Cortex of kidney (tissue), 1 donor: ENCODE results near the gene GCDH.
"Not testable (repeated sequence)": the region's sequence is repeated elsewhere in the genome, so short reads cannot be mapped to it uniquely, and the experiment has no call there.

ENCODE experiments used
- DNase-seq: peaks from one replicate; lab custom pipeline; 2025; lab: John Stamatoyannopoulos, UW

Gene GCDH

DNA sequence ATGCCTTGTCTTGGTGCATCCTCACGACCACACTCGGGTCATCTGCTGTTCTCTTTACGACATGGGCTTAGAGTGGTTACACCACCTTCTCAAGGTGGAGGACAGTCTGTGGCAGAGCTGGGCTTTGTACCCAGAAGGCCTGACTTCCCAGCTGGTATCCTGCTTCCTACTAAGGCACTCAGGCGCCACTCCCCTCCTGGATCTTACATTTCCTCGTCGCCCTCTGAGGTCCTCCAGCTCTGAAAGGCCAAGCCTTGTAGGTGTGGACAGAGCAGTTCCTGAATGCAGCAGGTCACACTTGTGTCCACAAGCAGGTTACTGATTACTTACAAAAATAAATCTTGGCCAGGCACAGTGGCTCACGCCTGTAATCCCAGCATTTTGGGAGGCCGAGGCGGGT lies 16.2 kb downstream of the GCDH start:
- DNase-seq = no peak

DNA sequence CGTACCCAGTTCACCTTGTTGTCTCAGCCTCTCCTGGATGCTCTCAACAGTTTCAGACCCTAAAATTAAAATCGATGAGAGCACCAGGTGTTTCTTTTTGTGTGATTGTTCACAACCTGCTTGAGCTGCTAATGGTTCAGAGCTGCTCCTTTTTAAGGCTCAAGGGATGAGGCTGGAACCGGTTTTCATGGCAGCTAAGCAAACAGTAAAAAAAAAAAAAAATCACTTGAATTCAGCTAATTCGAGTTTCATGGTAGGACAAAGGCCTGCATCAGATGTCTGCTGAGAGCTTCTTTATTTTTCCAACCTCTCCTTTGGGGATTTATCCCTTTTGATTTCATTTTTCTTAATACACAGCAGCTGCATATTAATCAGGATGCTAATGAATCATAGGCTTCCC lies 21.6 kb downstream of the GCDH start:
- DNase-seq = no peak

DNA sequence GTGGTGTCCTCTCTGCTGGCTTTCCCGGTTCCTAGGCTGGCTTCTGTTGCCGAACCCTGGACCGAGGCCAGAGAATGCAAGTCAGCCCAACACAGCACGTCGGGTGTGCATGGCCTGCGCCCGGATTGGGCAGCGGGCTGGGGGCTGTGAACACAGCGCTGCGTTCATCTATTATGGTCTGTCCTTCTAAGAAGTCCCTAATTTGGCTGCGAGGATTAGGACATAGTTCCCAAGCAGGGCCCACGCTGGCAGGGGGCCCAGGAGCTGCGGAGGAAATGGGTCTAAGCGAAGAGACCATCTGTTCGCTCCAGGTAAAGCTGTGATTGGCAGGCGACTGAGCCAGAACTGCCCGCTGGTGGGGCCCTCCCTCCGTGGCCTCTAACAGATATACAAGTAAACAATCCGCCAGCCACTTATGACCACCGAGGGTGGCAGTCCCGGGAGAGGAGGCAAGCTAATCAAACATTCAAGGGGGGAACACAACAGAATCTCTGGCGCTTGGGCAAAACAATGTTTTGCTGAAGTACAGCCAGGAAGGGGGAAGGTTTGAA lies 22.1 kb downstream of the GCDH start:
- DNase-seq = no peak

DNA sequence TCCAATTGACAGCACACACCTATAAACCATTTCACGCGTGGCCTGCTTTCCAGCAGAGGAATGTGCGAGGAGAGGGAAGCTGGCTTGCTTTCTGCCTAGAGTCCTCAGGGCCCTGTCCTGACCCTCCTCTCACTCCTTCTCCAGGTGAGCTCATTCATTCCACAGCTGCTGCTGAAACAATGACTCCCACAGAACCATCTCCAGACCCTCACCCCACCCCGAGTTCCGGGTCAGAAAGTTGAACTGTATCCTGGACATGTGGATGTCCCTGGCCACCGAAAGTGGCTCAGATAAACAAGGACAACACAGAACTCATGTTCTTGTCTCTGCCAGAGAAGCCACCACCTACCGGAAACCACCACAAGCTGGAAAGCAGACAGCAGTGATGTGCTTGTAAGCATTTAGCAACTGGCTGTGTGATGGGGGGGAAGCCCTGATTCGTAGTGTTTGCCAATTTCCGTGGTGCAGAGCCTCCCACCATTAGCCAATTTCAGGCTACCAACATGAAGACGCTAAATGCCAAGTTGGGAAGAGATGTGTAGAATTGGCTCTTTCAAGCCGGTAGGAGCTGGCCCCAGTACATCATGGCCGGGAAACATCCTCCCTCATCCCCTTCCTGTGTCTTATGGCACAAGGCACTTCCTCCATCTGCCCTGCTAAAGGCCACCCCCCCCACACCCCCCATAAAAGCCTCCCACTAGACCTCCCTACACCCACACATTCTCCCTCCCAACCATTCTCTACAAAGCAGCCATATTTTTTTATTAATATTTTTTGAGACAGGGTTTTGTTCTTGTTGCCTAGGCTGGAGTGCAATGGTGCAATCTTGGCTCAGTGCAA lies 23.1 kb downstream of the GCDH start:
- DNase-seq = no peak

DNA sequence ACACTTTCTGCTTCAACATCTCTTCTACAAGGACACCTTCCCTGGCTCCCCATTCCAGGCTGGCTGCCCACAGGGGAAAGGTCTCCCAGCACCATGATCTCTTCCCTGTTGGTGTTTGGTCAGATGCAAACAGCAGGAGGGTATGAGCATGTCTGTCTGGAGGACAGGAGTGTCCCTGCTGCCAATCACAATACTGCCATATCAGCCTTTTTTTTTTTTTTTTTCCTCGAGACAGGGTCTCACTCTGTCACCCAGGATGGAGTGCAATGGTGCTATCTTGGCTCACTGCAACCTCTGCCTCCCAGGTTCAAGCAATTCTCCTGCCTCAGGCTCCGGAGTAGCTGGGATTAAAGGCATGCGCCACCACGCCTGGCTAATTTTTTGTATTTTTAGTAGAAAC lies 24.9 kb downstream of the GCDH start:
- DNase-seq = not testable (repeated sequence)

DNA sequence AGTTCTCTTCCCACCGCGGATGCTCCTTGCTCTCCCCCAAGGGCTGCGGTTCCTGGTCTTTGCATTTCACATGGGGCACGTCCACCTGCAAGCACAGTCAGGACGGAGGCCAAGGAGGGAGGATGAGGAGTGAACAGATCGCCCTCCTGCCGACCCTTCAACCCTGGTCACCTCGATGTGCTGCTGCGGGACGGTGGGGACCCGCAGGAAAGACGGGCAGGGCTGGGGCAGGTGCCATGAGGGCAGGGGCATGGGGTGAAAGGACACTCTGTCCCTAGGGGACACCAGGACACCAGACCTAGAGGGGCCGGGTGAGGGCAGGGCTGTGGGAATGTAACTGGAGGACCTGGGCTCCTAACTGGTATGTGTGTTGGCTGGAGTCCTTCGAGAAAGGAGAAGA lies 27.3 kb downstream of the GCDH start:
- DNase-seq = no peak

DNA sequence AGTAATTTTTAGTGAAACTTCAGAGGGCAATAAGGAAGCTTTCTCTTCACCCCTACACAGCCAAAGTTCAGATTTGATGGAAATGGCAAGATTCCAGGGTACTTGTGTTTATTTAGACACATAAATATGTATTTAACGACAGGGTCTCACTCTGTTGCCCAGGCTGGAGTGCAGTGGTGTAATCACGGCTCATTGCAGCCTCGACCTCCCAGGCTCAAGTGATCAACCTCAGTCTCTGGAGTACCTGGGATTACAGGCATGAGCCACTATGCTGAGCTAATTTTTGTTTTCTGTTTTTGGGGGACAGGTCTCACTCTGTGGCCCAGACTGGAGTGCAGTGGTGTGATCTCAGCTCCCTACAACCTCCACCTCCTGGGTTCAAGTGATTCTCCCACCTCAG lies 30.1 kb downstream of the GCDH start:
- DNase-seq = no peak

DNA sequence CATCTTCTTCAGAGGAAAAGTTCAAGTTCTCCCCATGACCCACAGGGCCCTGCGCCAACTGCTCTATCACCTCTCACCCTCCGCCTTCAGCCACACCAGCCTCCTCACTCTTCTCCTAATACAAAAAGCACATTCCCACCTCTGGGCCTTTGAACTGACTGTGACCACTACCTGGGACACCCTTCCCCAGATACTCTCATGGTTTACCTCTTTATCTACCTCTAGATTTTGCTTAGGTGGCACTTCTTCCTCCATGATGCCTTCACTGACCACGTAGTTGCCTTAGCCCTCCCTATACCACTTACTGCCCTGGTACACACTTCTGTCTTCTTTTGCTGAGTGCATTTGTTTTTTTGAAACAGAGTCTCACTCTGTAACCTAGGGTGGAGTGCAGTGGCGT lies 32.0 kb downstream of the GCDH start:
- no peak for DNase-seq

DNA sequence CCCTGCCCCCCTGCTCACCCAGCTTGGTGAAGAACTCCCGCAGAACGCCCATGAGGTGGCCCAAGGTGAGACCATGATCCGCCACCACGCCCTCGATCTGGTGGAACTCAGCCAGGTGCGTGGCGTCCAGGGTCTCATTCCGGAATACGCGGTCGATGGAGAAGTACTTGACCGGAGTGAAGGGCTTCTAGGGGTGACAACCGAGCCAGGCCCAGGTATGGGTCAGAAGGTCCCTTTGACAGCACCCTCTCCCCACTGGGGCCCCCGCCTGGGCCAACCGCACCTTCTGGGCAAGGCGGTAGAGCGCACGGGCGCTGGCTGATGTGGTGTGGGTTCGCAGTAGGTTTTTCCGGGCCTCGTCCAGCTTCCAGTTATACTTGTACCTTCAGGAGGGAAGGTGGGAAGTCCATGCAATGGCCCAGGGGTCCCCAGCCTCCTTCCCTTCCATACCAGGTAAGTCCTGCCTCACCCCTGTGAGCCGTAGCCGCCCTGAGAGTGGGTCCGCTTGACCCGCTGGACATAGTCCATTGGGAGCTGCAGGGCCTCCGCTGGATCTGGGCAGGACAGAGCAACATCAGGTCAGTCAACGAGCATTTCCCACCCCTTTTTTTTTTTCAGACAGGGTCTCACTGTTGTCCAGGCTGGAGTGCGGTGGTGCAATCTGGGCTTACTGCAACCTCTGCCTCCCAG lies 33.8 kb downstream of the GCDH start:
- no peak for DNase-seq

DNA sequence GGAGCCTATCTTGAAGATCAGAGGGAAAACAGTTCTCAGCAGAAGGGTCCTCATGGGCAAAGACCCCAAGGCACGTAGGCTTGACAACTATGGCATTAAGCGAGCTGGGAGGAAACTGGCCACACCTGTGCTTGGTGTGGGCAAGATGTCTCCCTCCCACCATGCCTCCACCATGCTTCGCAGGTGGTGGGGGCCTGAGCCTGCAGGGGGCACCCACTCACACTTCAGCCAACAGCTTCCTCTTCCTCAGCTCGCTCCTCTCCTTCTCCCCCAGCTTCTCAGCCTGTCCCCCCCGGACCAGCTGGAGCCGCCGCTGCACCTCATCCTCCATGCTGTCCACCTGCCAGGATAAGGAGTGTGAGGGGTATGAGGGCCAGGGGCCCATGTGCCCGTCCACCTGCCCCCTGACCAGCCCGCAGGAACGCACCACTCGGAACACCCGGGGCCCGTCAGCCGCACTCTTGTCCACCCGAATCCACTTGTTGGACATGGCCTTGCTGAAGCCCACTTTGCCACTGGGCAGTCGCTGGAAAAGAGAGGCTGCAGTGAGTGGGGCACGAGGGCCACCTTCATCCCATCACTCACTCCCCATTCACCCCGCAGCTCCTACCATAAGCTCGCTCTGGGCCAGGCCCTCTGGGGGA lies 39.2 kb downstream of the GCDH start:
- DNase-seq = no peak

DNA sequence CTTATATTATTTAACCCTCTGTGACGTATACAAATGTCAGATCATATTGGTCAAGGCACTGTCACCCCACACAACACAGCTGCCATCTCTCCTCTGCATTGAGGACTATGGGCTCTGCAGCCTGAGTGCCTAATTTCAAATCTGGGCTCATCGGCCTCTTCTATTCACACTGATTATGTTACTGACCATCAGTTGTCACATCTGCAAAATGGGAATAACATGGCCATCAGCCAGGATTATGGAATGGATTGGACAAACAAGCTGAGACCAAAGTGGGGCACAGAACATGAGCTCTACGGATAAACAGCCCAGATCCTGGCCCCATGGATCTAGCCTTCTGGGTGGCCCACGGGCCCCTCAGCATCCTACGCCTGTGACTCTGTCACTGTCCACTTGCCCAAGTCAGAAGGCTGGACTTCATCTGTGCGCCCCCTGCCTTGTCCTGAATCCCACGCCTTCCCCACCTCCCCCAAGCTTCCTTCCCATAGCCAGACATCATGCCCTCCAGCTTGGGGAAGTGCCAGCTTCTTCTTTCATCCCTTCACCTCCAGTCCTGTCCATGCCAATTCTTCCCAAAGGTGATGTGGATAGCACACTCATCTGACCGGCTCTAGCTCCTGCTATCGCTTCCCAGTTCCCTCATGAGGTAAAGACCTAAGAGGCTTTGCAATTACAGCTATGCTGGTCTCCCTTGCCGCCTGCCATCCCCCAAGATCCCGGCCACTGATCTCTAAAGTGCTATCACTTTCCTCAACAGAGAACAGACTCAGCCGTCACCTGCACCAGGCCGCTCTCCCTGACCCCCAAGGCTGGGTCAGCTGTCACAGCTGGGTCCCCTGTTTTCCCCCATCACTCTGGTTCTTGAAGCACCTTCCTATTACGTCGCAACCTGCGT lies 41.7 kb downstream of the GCDH start:
- no peak for DNase-seq

DNA sequence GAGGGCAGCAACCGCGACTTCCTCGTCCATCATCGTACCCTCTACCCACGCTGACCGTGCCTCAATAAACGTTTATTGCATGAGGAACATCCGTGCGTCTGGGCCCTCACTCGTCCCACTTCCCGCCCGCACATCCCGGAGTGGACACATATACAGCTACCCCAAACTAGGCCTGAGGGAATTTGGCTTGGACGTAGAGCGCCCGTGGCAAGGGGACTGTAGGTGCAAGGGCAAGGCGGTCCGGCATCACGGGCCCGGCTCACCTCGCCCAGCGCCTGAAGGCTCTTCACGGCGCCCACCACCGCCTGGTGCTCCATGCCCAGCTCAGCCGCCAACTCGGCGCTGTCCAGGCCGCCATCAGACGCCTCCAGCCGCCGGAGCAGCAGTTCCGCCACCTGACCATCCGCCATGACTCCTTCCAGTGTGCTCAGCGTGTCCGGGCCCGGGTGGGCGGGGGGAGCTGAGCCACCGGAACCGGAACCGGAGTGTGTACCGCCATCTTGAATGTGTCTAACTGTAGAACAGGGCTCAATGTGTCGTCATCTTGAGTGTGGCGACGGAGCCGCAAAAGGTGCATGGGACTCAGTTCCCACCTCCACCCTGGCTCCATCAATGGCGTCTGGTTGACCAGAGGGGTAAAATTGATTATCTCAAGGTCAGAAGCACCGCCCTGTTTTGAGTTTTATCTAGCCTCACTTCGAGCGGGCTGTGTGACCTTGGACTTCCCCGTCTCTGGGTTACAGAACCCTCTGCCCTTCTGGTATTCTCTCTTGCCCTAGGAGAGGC lies 42.5 kb downstream of the GCDH start, which contains the start of gene FARSA:
FARSA (minus strand) TSS at position 425 of the 786 bp plus-strand sequence; CDS start at position 410, 15 bp downstream.
- no peak for DNase-seq

DNA sequence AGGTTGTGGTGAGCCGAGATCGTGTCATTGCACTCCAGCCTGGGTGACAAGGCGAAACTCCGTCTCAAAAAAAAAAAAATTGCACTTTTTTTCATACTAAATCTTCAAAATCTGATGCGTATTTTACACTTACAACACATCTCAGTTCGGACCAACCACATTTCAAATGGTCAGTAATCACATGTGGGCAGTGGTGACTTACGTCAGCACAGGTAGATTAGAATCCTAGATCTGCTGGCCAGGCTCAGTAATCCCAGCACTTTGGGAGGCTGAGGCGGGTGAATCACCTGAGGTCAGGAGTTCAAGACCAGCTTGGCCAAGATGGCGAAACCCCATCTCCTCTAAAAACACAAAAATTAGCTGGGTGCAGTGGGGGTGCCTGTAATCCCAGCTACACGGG lies 44.1 kb downstream of the GCDH start:
- no peak for DNase-seq

DNA sequence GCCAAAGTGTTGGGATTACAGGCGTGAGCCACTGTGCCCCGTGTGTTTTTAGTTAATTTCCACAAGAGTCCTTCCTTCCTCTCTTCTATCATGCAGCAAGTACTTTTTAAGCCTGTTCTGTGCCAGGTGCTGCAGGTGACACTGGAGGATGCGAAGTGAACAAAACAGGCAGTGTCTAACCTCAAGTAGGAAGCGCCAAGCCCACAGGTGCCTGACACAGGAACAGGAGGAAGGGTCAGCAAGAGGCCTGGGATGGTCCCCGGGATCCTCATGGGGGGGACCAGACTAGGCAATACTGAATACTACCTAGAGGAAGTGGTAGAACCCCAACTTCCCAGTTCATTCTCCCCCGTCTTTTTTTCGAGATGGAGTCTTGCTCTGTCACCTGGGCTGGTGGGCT lies 45.6 kb downstream of the GCDH start:
- no peak for DNase-seq

DNA sequence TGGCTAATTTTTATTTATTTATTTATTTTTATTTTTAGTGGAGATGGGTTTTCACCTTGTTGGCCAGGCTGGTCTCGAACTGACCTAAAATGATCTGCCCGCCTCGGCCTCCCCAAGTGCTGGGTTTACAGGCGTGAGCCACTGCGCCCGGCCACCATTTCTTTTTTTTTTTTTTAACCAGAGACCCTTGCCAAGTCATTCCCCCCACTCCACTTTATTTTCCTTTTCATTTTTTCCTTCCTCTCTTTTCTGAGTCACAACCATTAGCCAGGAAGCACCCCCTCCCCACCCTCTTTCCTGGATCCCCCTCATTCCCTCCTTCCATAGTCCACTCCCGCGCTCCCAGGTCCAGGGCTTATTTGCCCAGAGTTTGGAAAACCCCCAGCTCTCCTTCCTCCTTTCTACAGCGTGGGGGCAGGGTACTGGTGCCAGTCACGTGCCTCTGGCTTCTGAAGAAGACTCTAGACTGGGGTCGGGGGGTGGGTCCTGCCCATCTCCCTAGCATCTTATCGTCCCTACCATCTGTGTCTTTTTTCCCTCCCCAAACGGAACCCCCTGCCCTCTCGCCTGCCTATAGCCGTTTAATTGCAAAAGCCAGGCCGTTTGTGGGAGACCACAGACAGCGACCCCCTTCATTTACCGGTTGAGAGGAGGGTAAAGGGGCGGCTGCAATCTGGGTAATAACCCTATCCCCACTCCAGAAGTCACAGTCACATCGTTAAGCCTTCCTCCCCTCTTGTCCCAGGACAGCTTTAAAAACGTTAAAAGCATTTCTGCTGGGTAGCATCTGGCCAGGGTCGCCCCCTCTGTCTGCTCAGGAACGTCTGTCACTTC lies 46.4 kb downstream of the GCDH start:
- DNase-seq = no peak

DNA sequence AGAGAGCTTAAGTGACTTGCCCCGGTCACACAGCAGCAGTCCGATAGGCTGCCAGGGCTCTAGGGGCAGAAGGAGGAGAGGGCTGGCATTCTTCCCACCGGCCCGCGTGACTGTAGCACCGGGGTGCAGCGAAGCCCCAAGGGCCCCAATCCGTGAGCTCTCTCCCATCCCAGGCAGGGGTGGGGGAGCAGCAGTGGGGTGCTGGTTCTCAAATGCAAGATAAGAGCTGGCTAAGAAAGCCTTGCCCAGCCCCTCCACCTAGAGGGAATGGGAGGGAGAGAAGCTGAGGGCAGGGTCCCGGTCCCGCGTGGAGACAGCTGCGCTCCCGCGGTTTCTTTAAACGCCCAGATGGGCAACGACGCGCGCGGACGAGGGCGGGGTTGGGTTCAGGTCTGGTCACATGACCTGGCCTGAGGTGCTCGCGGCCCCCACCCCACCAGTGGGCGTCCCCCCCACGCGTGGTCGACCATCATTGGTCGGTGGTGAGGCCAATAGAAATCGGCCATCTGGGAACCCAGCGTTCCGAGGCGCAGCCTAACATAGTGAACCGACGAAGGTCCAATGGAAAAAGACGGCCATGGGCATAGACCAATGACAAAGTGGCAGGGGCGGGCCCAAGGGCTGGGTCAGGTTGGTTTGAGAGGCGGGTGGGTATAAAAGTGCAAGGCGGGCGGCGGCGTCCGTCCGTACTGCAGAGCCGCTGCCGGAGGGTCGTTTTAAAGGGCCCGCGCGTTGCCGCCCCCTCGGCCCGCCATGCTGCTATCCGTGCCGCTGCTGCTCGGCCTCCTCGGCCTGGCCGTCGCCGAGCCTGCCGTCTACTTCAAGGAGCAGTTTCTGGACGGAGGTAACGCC lies 47.2 kb downstream of the GCDH start, which contains the start of gene CALR:
CALR (plus strand) TSS at position 683 of the 852 bp plus-strand sequence; CDS start at position 754, 71 bp downstream.
- peak; percentile 38 for DNase-seq

DNA sequence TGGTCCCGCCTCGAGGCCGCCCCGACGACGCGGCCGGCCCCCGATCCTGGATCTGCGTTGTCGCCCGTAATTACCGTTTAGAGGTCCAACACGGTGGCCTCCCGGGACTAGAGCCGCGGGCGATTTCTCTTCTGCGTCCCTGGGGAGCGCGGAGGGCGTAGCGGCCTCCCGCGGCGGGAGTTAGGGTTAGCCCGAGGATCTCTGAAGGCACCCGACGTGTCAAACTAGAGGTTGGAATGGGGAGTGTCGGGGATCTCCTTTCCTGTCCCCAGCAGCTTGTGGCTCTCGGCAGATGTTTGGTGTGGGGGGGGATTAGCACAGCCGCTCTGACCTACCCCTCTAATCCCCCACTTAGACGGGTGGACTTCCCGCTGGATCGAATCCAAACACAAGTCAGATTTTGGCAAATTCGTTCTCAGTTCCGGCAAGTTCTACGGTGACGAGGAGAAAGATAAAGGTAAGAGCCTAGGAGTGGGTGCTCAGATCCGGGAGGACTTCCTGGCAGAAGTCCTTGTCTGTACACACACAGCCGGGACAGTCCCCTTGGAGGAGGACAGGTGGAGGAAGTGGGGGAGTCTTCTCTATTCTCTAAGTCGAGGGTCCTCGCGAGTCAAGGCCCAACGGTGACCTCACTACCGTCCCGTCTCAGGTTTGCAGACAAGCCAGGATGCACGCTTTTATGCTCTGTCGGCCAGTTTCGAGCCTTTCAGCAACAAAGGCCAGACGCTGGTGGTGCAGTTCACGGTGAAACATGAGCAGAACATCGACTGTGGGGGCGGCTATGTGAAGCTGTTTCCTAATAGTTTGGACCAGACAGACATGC lies 48.0 kb downstream of the GCDH start:
- no peak for DNase-seq

DNA sequence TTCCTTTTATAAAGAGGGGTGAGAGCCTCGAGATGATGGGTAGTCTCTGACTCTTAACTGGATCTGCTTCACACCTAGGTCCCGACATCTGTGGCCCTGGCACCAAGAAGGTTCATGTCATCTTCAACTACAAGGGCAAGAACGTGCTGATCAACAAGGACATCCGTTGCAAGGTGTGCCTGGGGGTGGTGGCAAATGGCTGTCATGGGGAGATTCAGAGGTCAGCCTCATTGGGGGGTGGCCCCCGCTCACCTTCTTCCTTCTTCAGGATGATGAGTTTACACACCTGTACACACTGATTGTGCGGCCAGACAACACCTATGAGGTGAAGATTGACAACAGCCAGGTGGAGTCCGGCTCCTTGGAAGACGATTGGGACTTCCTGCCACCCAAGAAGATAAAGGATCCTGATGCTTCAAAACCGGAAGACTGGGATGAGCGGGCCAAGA lies 49.0 kb downstream of the GCDH start:
- DNase-seq = no peak
